Measurements from ENCODE around the gene ATP8B4.
"Not testable (repeated sequence)": the region's sequence is repeated elsewhere in the genome, so short reads cannot be mapped to it uniquely, and the experiment has no call there.

ATP8B4 gene
- 0.13 to 0.31 reads per million in 2 donors for total RNA-seq

- DNase-seq = peak in 1 of 5 experiments; percentile 29
Measured at GRCh38 chr15:50119063-50120040, at the start of gene ATP8B4. TSS of gene ATP8B4 (minus strand) at chr15:50119233. CDS start at chr15:50106966, 12,267 bp downstream.

DNA sequence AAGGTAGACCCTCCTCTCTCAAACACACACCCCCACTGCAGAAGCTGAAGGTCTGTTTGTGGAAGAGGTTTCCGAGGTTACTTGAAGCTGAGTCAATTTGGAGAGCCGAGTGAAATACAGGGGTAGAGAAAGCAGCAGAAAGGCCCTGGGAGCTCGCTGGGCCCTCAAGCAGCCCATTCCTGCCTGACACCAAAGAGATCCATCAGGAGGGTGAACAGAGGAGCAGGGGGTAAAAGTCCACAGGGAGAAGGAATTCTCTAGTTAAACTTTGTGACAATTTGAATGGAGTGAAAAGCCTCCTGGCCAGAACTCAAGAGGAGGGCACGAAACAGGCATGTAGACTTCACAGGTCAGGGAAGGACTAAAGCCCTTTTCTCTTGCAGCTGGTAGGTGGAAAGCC, 49.3 kb upstream of the ATP8B4 start:
- no peak for DNase-seq

DNA sequence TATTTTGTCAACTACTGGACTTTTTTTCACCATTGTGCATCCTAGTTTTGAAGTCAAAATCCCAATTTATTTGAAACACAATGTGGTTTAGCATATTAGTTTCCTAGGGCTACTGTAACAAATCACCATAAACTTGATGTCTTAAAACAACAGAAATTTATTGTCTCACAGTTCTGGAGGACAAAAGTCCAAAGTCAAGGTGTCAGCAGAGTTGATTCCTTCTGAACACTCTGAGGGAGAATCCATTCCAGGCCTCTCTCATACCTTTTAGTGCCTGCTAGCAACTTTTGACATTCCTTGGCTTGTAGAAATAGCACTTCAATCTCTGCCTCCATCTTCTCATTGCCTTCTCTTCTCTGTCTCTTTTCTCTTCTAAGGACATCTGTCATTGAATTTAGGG, 48.1 kb upstream of the ATP8B4 start:
- no peak for DNase-seq

GRCh38 chr15:50166216-50166615, 47.2 kb upstream of the ATP8B4 start:
- DNase-seq = no peak

- DNase-seq = no peak
Measured at GRCh38 chr15:50164458-50164857, 45.4 kb upstream of the ATP8B4 start.

DNA sequence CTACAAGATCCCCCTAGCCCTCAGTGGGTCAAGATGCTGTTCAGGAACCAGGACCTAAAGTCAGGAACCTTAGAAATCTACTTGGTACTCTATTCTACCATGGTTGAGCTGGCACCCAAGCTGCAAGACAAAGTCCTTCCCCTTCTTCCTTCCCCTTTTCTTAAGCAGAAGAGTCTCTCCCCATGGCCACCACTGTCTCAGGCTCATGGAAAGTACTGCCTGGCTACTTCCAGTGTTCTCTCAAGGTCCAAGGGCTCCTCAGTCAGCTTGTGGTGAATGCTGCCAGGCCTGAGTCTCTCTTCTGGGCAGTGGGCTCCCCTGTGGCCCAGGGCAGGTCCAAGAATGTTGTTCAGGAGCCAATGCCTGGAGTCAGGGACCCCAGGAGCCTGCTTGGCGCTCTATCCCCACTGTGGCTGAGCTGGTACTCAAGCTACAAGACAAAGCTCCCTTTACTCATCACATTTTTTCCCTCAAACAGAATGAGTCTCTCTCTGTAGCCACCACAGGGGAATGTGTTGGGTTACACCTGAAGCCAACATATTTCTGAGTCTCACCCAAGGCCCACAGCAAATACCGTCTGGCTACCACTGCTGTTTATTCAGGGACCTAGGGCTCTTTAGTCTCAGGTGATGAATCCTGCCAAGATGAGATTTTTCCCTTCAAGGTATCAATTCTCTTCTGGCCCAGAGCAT, 44.8 kb upstream of the ATP8B4 start:
- DNase-seq = no peak

GRCh38 chr15:50162969-50163718, 44.1 kb upstream of the ATP8B4 start:
- DNase-seq = no peak

- not testable (repeated sequence) for DNase-seq
Measured at GRCh38 chr15:50158236-50158635, 39.2 kb upstream of the ATP8B4 start.

DNA sequence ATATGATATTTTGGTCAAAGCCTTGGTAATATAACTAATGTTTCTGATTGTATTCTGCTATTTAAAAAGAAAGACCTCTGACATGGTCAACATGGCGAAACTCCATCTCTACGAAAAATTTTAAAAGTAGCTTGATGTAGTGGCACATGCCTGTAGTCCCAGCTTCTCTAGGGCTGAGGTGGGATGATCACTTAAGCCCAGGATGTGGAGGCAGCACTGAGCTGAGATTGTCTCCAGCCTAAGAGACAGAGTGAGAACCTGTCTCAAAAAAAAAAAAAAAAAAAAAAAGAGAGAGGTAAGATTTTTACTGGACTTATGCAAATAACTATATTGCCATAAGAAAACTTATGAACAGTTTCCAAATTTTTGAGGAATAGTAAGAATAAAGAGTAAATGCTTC, 32.4 kb upstream of the ATP8B4 start:
- no peak for DNase-seq

DNA sequence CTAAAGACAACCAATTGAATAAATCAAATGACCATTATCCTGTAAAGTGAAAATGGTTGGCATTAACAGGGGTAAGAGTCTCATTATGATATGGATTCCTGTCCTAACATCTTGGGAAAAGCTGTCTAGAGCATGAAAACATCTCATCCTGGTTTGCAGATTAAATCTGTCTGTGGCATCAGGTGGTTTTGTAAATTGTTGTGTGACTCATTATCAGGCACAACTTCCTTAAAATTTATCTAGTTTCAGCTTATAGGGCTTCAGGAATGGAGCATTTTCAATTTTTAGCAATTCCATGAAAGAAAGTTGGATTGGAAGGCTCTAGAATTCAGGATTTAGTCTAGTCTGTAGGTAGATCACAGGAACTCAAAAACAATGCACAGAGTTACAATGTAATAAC, 31.8 kb upstream of the ATP8B4 start:
- no peak for DNase-seq

DNA sequence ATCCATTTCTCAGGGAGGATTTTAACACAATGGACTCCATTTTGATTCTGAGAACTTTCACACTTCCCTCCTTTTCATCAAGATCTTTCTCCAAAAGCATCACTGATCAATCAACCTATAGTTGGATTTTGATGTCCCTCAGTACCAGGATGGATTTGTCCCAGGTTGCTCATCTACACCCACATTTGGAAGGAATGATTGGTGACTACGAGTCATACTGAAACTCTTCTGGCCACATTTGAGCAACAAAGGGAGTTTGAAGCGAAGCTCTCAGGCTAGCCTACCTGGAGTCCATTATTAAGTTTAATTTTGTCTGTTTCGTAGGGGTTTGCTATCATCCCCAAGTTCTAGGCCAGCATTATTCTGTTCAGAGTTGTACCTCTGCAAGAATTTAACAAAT, 31.3 kb upstream of the ATP8B4 start:
- peak in 1 of 5 experiments; percentile 22 for DNase-seq

GRCh38 chr15:50149090-50149489, 30.1 kb upstream of the ATP8B4 start:
- DNase-seq = no peak

GRCh38 chr15:50148362-50148963, 29.4 kb upstream of the ATP8B4 start:
- no peak for DNase-seq

DNA sequence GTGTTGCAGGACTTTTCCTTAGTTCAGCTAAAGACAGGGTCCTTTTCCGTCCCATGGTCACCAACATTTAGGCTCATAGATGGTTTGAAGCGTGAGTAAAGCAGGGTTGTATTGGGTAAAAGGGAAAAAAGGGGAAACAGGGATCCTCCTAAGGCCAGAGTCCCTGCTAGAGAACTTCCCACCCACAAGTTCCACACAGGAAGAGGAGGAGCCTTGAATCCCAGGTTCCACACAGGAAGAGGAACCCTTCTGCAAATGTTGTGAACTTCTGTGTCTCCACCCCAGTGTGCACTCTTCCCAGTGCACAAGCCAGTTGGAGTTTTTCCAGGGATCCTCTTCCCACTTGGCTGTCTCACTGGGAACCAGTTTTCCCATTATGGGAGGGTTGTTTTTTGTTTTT, 27.6 kb upstream of the ATP8B4 start:
- no peak for DNase-seq

DNA sequence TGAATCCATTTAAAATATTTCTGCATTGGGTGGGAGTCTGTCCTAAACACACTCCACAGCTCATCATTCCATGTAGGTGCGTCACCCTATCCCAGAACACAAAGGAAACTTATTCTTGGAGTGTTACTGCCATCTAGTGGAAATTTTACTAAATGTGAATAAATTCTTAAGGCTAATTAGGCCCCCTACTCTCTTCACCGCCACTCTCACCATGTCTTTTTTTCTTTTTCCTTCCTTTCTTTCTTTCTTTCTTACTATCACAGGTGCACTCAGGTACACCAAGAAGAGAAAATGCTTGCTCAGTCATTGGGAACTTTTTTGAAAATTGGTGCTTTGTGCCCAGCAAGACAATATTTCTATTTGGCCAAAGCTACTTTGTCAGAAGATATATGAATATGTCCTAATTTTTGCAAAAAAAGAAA, 26.4 kb upstream of the ATP8B4 start:
- peak in 2 of 5 experiments; percentile 1 to 39 for DNase-seq

DNA sequence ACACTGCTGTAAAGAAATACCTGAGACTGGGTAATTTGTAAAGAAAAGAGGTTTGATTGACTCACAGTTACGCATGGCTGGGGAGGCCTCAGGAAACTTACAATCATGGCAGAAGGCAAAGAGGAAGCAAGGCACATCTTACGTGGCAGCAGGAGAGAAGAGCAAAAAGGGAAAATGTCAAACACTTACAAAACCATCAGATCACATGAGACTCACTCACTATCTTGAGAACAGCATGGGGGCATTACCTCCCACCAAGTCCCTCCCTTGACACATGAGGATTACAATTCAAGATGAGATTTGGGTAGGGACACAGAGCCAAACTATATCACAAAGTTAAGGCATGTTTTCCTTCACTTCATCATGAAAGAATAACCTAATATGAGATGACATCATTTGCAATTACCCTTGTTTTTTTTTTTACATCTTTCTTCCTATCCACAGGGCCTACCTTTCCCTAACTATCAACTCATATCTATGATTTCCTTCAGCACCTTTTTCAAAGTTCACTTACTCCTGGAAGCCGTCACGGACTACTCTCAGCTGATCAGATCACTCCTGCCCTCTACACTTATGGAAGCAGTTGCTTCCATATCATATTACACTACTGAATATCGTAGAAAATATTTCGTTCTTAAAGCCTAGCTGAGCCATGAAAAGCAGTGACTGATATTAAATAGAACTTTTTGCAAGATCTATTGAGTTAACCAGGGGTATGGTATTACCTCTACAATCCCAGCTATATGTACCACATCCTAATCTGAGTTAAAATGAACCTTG, 25.5 kb upstream of the ATP8B4 start:
- no peak for DNase-seq

GRCh38 chr15:50143255-50143860, 24.3 kb upstream of the ATP8B4 start:
- DNase-seq = no peak

DNA sequence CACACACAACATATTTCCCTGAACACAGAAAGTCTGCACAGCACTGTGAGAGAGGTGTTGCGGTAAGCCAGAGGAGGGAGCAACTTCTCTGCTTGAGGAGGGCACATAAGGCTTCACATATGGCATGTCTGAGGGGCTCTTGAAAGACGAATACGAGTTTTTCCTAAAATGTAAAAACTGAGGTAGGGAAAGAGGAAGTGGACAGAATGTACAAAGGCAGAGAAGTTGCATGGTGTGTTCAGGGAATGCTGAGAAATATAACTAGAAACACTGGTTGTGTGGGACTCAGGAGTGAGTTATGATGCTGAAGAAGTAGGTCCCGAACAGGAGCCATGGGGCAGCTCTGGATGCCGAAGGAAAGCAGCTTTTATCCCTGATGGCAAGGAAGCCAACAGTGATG, 22.8 kb upstream of the ATP8B4 start:
- DNase-seq = no peak

DNA sequence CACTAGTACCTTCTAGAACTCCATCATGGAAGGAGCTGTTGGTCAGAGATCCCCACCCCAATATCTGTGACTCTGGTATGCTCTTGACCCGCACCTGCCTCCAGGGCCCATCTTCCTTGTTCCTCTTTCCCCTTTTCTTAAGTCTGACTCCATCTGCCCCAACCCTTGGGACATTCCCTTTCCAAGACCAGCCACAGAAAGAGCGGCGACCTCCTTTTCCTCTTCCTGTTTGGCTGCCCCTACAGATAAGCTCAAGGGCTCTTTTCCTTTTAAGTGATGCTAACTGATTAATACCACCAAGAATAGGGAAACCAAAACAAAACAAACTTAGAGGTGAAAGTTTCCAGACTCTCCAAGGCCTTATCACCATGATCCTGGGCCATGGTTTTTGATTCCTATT, 21.9 kb upstream of the ATP8B4 start:
- no peak for DNase-seq

DNA sequence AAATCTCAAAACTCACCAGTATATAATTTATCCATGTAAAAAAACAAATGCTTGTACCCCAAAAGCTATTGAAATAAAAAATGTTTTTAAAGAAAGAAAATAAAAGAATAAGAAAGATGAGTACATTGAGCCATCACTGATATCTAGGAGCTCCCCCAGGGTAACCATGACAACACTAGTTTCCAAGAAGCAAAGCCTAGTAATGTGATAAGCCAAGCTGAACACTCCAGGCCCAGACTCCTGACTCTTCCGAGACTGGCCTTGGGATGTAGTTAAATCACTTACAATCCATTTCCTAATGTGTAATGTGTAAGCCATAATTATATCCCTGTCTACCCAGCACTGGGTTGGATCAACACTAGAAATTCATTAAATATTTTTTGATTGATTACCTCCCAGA, 21.1 kb upstream of the ATP8B4 start:
- DNase-seq = no peak

DNA sequence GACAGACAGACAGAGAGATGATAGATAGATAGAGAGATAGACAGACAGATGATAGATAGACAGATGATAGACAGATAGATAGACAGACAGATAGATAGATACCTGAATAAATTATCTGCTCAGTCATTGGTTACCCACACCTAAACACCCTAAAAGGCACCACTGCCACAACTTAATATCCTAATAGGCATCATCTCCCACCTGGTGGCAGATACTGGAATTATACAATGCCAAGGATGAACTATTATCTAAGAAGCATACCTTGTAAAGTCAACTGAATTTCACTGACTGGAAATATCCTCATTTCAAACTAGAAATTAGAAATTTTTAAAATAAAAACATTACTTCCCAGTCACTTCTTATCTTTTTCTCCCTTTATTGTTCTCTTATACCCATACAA, 19.4 kb upstream of the ATP8B4 start:
- DNase-seq = no peak

Data from T-helper 2 cell (primary cell).